Liver (tissue), 9 donors: Measurements from ENCODE around the gene AHRR. TPM values are rescaled to one million over a fixed set of nuclear protein-coding genes. Genes with fewer than 3 reads are reported as not detected.

ENCODE experiments used
- DNase-seq: peaks from one replicate; pipeline ENCODE4 v3.0.0-alpha.2; 2017; ENCODE audit warnings: low spot score
- H3K27ac ChIP-seq, 2 donors: one replicate each; pipeline ENCODE4 v1.7.0; 2013; ENCODE audit warnings: inconsistent platforms in 2 of 2, low read length in 2 of 2, control low read depth in 1 of 2, low read depth in 1 of 2, mild to moderate bottlenecking in 1 of 2
- H3K27me3 ChIP-seq, 4 donors: one replicate each; pipeline versions ENCODE4 v1.6.1 to v1.7.0; 2013; ENCODE audit warnings: low read length in 3 of 4, inconsistent platforms in 1 of 4, mild to moderate bottlenecking in 1 of 4, moderate library complexity in 1 of 4; ENCODE audit not compliant: control insufficient read depth in 4 of 4, insufficient read depth in 4 of 4
- H3K36me3 ChIP-seq, 4 donors: one replicate each; pipeline versions ENCODE4 v1.6.1 to v1.7.0; 2013; ENCODE audit warnings: low read length in 3 of 4, mild to moderate bottlenecking in 3 of 4, low read depth in 1 of 4, moderate library complexity in 1 of 4; ENCODE audit not compliant: control insufficient read depth in 4 of 4, insufficient read depth in 3 of 4
- H3K4me1 ChIP-seq, 4 donors: one replicate each; pipeline versions ENCODE4 v1.6.1 to v1.7.0; 2013; ENCODE audit warnings: low read length in 3 of 4, mild to moderate bottlenecking in 3 of 4, moderate library complexity in 1 of 4; ENCODE audit not compliant: control insufficient read depth in 4 of 4, insufficient read depth in 4 of 4
- H3K4me3 ChIP-seq, 3 donors: one replicate each; pipeline versions ENCODE4 v1.6.1 to v1.7.0; 2013; ENCODE audit warnings: low read length in 3 of 3, control low read depth in 1 of 3, low read depth in 1 of 3, mild to moderate bottlenecking in 1 of 3
- H3K9ac ChIP-seq, 2 donors: one replicate each; pipeline ENCODE4 v1.7.0; 2013; ENCODE audit warnings: low read length in 2 of 2, mild to moderate bottlenecking in 2 of 2, moderate library complexity in 2 of 2, control low read depth in 1 of 2, low read depth in 1 of 2
- H3K9me3 ChIP-seq, 4 donors: one replicate each; pipeline versions ENCODE4 v1.6.1 to v1.7.0; 2013; ENCODE audit warnings: low read length in 3 of 4; ENCODE audit not compliant: control insufficient read depth in 4 of 4
- EGR1 ChIP-seq, 2 donors: IDR thresholded peaks; 2 replicates each; pipeline ENCODE4 v1.6.1; 2016 to 2018; ENCODE audit warnings: antibody characterized with exemption in 2 of 2, low read depth in 2 of 2
- FOXA1 ChIP-seq: IDR thresholded peaks from 2 replicates; pipeline ENCODE4 v1.6.1; 2016; ENCODE audit warnings: antibody characterized with exemption
- FOXA2 ChIP-seq: IDR thresholded peaks from 2 replicates; pipeline ENCODE4 v1.6.1; 2016; ENCODE audit warnings: antibody characterized with exemption
- GABPA ChIP-seq, 2 donors: IDR thresholded peaks in 1 of 2; conservative IDR thresholded peaks in 1 of 2; 2 replicates each; pipeline ENCODE4 v1.6.1; 2016; ENCODE audit warnings: antibody characterized with exemption in 2 of 2, mild to moderate bottlenecking in 1 of 2, moderate library complexity in 1 of 2
- HNF4A ChIP-seq, 2 donors: conservative IDR thresholded peaks; 2 replicates each; pipeline ENCODE4 v1.6.1; 2016; ENCODE audit warnings: antibody characterized with exemption in 2 of 2, mild to moderate bottlenecking in 2 of 2
- HNF4G ChIP-seq: IDR thresholded peaks from 2 replicates; pipeline ENCODE4 v1.6.1; 2016; ENCODE audit warnings: antibody characterized with exemption
- JUND ChIP-seq, 2 donors: IDR thresholded peaks; 2 replicates each; pipeline ENCODE4 v1.6.1; 2016; ENCODE audit warnings: antibody characterized with exemption in 2 of 2
- NR2F2 ChIP-seq: IDR thresholded peaks from 2 replicates; pipeline ENCODE4 v1.6.1; 2016; ENCODE audit warnings: antibody characterized with exemption
- RAD21 ChIP-seq, 2 donors: IDR thresholded peaks; 2 replicates each; pipeline ENCODE4 v1.6.1; 2016; ENCODE audit warnings: antibody characterized with exemption in 2 of 2, mild to moderate bottlenecking in 2 of 2
- RXRA ChIP-seq, 2 donors: IDR thresholded peaks; 2 replicates each; pipeline ENCODE4 v1.6.1; 2017 to 2018; ENCODE audit warnings: antibody characterized with exemption in 2 of 2, mild to moderate bottlenecking in 1 of 2
- SP1 ChIP-seq: IDR thresholded peaks from 2 replicates; pipeline ENCODE4 v1.6.1; 2018; ENCODE audit warnings: antibody characterized with exemption, mild to moderate bottlenecking
- TAF1 ChIP-seq: conservative IDR thresholded peaks from 2 replicates; pipeline ENCODE4 v1.6.1; 2016; ENCODE audit warnings: antibody characterized with exemption, mild to moderate bottlenecking
- YY1 ChIP-seq: IDR thresholded peaks from 2 replicates; pipeline ENCODE4 v1.6.1; 2016; ENCODE audit warnings: antibody characterized with exemption, mild to moderate bottlenecking
- WGBS: extraction: QIAGEN DNeasy Blood & Tissue Kit; methylation state at CpG from one replicate; pipeline ENCODE4 v1.1.7; 2013; 5-methylcytosine and 5-hydroxymethylcytosine counted together
- polyA plus RNA-seq, 2 donors: library from polyadenylated mRNA; stranded (reverse) in 1 of 2; unstranded in 1 of 2; fragments of 200-250 nt in 1 of 2; fragments of >200 nt in 1 of 2; fragmentation: Nextera tagmentation in 1 of 2; extraction: Ambion mirVana in 1 of 2; gene quantifications; one replicate each; pipeline versions ENCODE4 v1.2.1 to v1.2.3, GENCODE V29; 2013 to 2015
- total RNA-seq, 2 donors: library from RNA; depleted of rRNA; stranded (reverse); fragments of >200 nt; gene quantifications; one replicate each; pipeline ENCODE4 v1.2.3, GENCODE V29; 2014
- TF ChIP-seq, protein P1 (sequence below): fragments of 150-350 bp; IDR thresholded peaks from 2 replicates; pipeline ENCODE4 v1.5.1; 2017; ENCODE audit warnings: improper control_type of control experiment, low read depth, low read length; ENCODE audit not compliant: missing input control
- TF ChIP-seq, protein P2 (sequence below): IDR thresholded peaks from 2 replicates; pipeline ENCODE4 v1.6.1; 2016; ENCODE audit warnings: antibody characterized with exemption
- TF ChIP-seq, protein P3 (sequence below): IDR thresholded peaks from 2 replicates; pipeline ENCODE4 v1.6.1; 2016; ENCODE audit warnings: antibody characterized with exemption
- TF ChIP-seq, protein P4 (sequence below): IDR thresholded peaks from 2 replicates; pipeline ENCODE4 v1.6.1; 2016; ENCODE audit warnings: antibody characterized with exemption
- TF ChIP-seq, protein P5 (sequence below): IDR thresholded peaks from 2 replicates; pipeline ENCODE4 v1.6.1; 2016; ENCODE audit warnings: antibody characterized with exemption, mild to moderate bottlenecking
- donor health status: healthy.
- donor health status: healthy.
- donor health status: healthy.
- donor health status: healthy.
- donor health status: healthy.

AHRR gene
- total and polyA plus RNA-seq, 4 donors: 0.15 to 0.47 (median 0.24) TPM

DNA sequence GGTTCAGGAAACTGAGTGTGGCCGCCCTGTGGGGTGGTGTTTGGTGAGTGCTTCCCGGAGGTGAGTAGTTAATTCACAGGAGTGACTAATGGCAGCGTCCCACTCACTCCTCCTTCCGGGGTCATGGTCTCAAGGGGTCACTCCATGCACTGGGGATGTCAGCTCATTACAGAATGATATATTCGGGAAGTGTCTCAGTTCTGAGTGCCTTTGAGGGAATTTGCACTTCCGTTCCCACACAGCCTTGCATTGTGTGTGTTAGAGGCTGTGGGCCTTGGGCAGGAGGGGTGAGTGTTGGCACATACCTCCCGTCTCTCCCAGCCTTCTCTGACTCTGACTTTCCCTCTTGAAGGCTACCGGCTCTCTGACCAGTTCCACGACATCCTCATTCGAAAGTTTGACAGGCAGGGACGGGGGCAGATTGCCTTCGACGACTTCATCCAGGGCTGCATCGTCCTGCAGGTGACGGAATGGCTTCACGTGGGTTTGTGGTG lies 10.5 kb upstream of the AHRR start:
- Histone ChIP-seq H3K27me3 (no peaks in the 10 kb centered on the region), H3K9me3 (no peaks in the 10 kb centered on the region), H3K27ac (no peak overlapping the region), H3K36me3 (peaks cover 7 to 53% (median 22%) of the 10 kb centered on the region in 4 donors), H3K9ac (no peak overlapping the region), H3K4me1 (peaks cover 0 to 8% (median 2%) of the 10 kb centered on the region in 4 donors), H3K4me3 (no peak overlapping the region)
- no peak for DNase-seq
- TF ChIP-seq HNF4G: no peak
- TF ChIP-seq NR2F2: peak; percentile 55
- TF ChIP-seq HNF4A (conservative IDR thresholded peaks at IDR 0.05): peak in 1 of 2 donors; percentile 35
- TF ChIP-seq RXRA (IDR thresholded peaks at IDR 0.05): peak in 1 of 2 donors; percentile 8
- 74% methylated on average over 16 of the region's 16 CpGs for WGBS

DNA sequence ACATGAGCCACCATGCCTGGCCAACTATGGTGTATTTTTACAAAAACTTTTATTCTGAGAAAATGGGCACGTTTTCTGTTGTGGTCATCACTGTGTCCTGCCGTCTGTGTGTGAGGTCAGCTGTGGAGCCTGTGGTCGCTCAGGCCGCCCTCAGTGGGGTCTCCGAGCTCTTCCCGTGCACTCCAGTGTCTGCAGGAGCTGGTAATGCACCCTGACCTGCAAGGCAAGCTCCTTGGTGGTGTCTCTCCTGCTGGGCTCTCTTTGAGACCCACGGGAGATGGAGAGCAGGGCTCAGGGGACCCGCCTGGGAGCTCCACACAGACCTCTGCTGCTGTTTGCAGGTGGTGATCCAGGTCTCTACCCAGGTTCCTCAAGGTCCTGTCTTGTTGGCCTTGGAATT lies 9.6 kb upstream of the AHRR start:
- Histone ChIP-seq H3K4me3 (no peak overlapping the region), H3K9ac (no peak overlapping the region), H3K4me1 (peaks cover 0 to 8% (median 2%) of the 10 kb centered on the region in 4 donors), H3K9me3 (no peaks in the 10 kb centered on the region), H3K36me3 (peaks cover 6 to 43% (median 18%) of the 10 kb centered on the region in 4 donors), H3K27me3 (no peaks in the 10 kb centered on the region), H3K27ac (no peak overlapping the region)
- TF ChIP-seq, protein P1, sequence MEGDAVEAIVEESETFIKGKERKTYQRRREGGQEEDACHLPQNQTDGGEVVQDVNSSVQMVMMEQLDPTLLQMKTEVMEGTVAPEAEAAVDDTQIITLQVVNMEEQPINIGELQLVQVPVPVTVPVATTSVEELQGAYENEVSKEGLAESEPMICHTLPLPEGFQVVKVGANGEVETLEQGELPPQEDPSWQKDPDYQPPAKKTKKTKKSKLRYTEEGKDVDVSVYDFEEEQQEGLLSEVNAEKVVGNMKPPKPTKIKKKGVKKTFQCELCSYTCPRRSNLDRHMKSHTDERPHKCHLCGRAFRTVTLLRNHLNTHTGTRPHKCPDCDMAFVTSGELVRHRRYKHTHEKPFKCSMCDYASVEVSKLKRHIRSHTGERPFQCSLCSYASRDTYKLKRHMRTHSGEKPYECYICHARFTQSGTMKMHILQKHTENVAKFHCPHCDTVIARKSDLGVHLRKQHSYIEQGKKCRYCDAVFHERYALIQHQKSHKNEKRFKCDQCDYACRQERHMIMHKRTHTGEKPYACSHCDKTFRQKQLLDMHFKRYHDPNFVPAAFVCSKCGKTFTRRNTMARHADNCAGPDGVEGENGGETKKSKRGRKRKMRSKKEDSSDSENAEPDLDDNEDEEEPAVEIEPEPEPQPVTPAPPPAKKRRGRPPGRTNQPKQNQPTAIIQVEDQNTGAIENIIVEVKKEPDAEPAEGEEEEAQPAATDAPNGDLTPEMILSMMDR: no peak
- no peak for TF ChIP-seq EGR1 (IDR thresholded peaks at IDR 0.05; ENCODE audit: low read depth in 2 of 2)
- no peak for TF ChIP-seq YY1
- TF ChIP-seq, protein P2, sequence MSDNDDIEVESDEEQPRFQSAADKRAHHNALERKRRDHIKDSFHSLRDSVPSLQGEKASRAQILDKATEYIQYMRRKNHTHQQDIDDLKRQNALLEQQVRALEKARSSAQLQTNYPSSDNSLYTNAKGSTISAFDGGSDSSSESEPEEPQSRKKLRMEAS: no peak
- TF ChIP-seq HNF4G: no peak
- no peak for TF ChIP-seq HNF4A (conservative IDR thresholded peaks at IDR 0.05)
- no peak for TF ChIP-seq RXRA (IDR thresholded peaks at IDR 0.05)
- TF ChIP-seq GABPA (IDR thresholded peaks at IDR 0.05 in 1 of 2, conservative IDR thresholded peaks at IDR 0.05 in 1 of 2): no peak
- TF ChIP-seq JUND (IDR thresholded peaks at IDR 0.05): no peak
- TF ChIP-seq, protein P3, sequence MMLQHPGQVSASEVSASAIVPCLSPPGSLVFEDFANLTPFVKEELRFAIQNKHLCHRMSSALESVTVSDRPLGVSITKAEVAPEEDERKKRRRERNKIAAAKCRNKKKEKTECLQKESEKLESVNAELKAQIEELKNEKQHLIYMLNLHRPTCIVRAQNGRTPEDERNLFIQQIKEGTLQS: no peak
- no peak for TF ChIP-seq NR2F2
- TF ChIP-seq, protein P4, sequence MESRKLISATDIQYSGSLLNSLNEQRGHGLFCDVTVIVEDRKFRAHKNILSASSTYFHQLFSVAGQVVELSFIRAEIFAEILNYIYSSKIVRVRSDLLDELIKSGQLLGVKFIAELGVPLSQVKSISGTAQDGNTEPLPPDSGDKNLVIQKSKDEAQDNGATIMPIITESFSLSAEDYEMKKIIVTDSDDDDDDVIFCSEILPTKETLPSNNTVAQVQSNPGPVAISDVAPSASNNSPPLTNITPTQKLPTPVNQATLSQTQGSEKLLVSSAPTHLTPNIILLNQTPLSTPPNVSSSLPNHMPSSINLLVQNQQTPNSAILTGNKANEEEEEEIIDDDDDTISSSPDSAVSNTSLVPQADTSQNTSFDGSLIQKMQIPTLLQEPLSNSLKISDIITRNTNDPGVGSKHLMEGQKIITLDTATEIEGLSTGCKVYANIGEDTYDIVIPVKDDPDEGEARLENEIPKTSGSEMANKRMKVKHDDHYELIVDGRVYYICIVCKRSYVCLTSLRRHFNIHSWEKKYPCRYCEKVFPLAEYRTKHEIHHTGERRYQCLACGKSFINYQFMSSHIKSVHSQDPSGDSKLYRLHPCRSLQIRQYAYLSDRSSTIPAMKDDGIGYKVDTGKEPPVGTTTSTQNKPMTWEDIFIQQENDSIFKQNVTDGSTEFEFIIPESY: no peak
- no peak for TF ChIP-seq TAF1
- no peak for TF ChIP-seq FOXA1
- TF ChIP-seq FOXA2: no peak
- TF ChIP-seq, protein P5, sequence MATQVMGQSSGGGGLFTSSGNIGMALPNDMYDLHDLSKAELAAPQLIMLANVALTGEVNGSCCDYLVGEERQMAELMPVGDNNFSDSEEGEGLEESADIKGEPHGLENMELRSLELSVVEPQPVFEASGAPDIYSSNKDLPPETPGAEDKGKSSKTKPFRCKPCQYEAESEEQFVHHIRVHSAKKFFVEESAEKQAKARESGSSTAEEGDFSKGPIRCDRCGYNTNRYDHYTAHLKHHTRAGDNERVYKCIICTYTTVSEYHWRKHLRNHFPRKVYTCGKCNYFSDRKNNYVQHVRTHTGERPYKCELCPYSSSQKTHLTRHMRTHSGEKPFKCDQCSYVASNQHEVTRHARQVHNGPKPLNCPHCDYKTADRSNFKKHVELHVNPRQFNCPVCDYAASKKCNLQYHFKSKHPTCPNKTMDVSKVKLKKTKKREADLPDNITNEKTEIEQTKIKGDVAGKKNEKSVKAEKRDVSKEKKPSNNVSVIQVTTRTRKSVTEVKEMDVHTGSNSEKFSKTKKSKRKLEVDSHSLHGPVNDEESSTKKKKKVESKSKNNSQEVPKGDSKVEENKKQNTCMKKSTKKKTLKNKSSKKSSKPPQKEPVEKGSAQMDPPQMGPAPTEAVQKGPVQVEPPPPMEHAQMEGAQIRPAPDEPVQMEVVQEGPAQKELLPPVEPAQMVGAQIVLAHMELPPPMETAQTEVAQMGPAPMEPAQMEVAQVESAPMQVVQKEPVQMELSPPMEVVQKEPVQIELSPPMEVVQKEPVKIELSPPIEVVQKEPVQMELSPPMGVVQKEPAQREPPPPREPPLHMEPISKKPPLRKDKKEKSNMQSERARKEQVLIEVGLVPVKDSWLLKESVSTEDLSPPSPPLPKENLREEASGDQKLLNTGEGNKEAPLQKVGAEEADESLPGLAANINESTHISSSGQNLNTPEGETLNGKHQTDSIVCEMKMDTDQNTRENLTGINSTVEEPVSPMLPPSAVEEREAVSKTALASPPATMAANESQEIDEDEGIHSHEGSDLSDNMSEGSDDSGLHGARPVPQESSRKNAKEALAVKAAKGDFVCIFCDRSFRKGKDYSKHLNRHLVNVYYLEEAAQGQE: no peak
- TF ChIP-seq RAD21 (IDR thresholded peaks at IDR 0.05): no peak
- no peak for TF ChIP-seq SP1
- WGBS: 95% methylated on average over 8 of the region's 8 CpGs
- no peak for DNase-seq
